NCI-H146 treated with DMSO at 0.1 percent for 48 hours (cell line): ENCODE data around the gene CCDC92.

ENCODE experiments used
- DNase-seq: peaks from one replicate; lab custom pipeline; 2025; ENCODE audit not compliant: unreplicated experiment; lab: John Stamatoyannopoulos, UW

The CCDC92 gene

GRCh38 chr12:124002021-124002644 is 29.5 kb upstream of the CCDC92 start:
- DNase-seq, result no peak

- DNase-seq, result no peak
Measured at GRCh38 chr12:124001343-124001742, 28.7 kb upstream of the CCDC92 start.

- no peak for DNase-seq
Measured at GRCh38 chr12:124000111-124000510, 27.5 kb upstream of the CCDC92 start.

DNA sequence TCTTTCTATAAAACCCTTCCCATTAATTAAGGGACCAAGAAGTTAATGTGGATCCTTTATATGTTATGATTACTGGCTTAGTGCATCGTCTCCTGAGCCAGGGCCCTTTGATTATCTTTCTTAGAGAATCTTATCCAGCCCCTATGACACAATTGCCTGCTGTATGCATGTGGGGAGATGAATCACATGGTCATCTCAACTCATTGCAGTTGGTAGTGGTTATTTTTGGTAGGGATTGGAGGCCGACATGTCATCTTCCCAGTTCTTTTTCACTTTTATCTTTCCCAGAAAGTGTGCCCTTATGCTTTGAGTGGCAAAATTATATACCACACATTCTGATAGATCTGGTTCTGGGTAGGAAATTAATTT is 26.3 kb upstream of the CCDC92 start:
- DNase-seq, result no peak

- DNase-seq, result no peak
Measured at GRCh38 chr12:123998344-123998990, 25.8 kb upstream of the CCDC92 start.

GRCh38 chr12:123997908-123998307 is 25.3 kb upstream of the CCDC92 start:
- DNase-seq, result no peak

DNA sequence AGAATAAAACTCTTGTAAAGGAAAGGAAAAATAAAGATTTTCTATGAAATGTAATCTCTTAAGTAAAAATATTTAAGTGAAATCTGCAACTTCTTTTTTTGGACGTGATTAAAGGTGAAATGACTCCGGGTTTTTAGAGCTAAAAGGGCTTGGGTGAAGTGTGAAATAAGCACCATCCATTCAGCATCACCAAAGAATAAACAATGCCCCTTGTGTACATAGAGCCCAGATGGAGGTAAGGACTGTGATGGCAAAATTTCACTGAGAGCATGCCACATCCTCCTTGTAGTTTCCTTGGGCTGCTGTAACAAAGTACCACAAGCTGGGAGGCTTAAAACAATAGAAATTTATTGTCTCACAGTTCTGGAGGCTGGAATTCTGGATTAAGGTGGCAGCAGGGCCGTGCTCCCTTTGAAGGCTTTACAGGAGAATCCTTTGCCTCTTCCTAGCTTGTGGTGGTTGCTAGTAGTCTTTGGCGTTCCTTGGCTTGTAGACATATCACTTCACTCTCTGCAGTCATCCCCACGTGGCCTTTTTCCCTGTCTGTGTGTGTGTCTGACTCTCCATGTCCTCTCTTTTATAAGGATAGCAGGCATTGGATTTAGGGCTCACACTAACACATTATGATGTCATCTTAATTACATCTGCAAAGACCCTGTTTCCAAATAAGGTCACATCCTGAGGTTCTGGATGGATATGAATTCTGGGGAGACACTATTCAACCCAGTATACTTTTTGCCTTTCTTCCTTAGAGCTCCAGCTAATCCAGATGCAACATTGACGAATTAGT is 24.6 kb upstream of the CCDC92 start:
- DNase-seq, result no peak

- DNase-seq, result no peak
Measured at GRCh38 chr12:123996581-123996980, 23.9 kb upstream of the CCDC92 start.

DNA sequence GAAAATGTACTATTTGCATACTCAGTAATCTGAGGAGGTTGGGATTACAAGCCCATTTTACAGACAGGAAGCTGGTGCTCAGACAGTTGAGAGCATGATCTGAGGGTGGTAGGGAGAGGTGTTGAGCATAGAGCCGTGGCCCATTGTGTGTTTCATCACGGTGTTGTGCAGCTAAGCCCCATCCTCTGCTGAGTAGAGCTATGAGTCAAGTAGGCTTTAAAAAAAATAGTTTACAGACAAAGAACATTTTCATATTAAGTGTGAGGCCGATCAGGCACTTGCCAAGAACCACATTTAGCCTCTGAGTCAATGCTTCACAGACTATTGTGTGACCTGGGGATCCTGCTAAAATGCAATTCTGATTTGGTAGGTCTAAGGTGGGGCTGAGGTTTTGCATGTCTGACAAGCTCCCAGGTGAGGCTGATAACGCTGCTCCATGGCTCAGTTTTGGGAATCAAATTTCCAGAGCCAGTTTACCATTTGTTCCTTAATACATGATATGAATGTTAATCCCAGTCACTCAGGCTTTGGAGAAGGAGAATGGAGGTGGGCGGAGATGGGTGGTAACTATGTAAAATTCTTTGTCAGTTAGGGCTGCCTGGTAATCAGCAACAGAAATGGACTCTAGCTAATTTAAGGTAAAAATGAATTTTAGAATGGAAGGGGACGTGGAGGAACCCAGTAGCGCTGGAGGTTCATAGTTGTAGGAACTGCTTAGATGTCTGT is 22.6 kb upstream of the CCDC92 start:
- no peak for DNase-seq

- DNase-seq, result no peak
Measured at GRCh38 chr12:123992118-123992825, 19.6 kb upstream of the CCDC92 start.

DNA sequence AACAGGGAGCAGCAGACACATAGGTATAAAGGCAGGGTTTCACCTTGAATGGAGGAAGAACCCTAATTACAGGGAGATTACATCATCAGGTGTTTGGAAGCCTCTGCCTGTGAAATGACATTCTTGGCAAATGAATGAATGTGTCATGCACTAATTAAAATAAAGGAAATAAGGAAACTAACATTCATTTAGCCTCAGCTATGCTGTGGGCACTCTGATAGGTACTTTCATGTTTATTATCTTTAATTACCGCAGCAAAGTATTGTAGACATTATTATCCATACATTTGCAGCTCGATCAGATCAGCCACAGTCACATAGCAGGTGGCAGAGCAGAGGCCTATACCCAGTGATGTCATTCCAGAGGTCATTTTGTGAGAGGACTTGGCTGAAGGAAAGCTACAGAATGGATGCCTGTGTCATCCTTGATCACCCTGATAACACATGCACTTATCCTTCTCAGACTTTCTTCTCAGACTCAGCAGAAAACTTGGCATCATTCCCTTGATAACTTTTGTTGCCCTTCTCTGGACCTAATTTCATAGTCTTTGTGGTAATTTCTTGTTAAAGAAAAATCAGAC is 18.8 kb upstream of the CCDC92 start:
- DNase-seq, result no peak

DNA sequence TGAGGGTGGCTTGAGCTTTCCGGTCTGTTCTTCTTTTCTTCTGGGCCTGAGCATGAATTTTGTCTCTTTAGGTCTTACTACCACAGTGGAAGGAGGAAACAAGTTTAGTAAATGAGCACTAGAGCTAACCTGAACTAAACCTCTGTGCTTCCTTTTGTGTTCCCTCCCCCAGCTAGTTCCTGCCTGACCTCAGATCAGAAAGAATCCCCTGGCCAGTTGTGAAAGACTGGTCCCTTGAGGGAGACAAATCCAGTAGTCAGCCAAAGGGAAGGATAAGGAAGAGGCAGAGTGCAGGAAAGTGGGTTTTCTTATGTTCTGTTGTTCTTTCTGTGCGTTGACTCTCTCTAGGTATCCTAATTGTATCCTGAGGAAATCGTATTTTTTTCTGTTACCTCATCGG is 17.9 kb upstream of the CCDC92 start:
- no peak for DNase-seq

- DNase-seq, result no peak
Measured at GRCh38 chr12:123989753-123990152, 17.1 kb upstream of the CCDC92 start.

- DNase-seq, result no peak
Measured at GRCh38 chr12:123989168-123989567, 16.5 kb upstream of the CCDC92 start.

- DNase-seq, result no peak
Measured at GRCh38 chr12:123987022-123987421, 14.4 kb upstream of the CCDC92 start.

GRCh38 chr12:123986374-123986965 is 13.8 kb upstream of the CCDC92 start:
- DNase-seq, result no peak

DNA sequence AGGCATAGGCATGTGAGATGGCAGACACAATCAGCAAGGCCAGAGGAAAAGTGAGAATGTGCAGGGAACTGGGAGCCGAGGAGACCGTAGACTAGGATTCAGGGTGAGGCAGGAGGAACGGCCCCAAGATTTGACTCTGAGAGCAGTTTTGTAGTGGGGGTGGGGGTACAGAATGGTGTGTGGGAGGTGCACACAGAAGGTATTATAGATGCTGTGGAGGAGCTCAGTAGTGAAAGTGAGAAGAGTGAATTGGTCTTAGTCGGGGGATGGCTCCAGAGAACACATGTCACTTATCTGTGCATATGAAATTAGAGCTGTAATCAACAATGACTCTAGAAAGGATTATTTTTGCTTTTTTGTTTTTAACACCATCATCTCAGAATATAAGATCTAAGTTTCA is 12.3 kb upstream of the CCDC92 start:
- DNase-seq, result no peak

GRCh38 chr12:123983822-123984485 is 11.3 kb upstream of the CCDC92 start:
- DNase-seq, result no peak

- no peak for DNase-seq
Measured at GRCh38 chr12:123982269-123982668, 9.6 kb upstream of the CCDC92 start.

- DNase-seq, result no peak
Measured at GRCh38 chr12:123979566-123979965, 6.9 kb upstream of the CCDC92 start.
